RWPE2 (cell line): ENCODE results near the gene KATNB1.

Experiments used
- ATAC-seq: fragments of 200-7000 bp; cut with Tn5 transposase; 3 replicates; pipeline ENCODE4 v1.9.1; 2021; ENCODE audit warnings: low read depth
- DNase-seq: peaks from one replicate; pipeline ENCODE4 v3.0.0-alpha.2; 2020; ENCODE audit warnings: low spot score
- H3K27ac ChIP-seq: fragments of 450-650 bp; 2 replicates; pipeline ENCODE4 v1.5.1; 2017; ENCODE audit warnings: mild to moderate bottlenecking; ENCODE audit not compliant: poor library complexity, severe bottlenecking
- H3K27me3 ChIP-seq: fragments of 250-450 bp; sonication (Bioruptor Pico); 2 replicates; pipeline ENCODE4 v1.5.1; 2021; ENCODE audit warnings: mild to moderate bottlenecking, moderate library complexity; ENCODE audit not compliant: insufficient read depth, poor library complexity, severe bottlenecking
- H3K36me3 ChIP-seq: fragments of 250-450 bp; sonication (Bioruptor Pico); 2 replicates; pipeline ENCODE4 v1.5.1; 2020; ENCODE audit warnings: low read depth, mild to moderate bottlenecking, moderate library complexity
- H3K4me1 ChIP-seq: fragments of 250-450 bp; sonication (Bioruptor Pico); 2 replicates; pipeline ENCODE4 v1.5.1; 2021; ENCODE audit warnings: mild to moderate bottlenecking, moderate library complexity; ENCODE audit not compliant: insufficient read depth, poor library complexity, severe bottlenecking
- H3K4me3 ChIP-seq: fragments of 250-450 bp; sonication (Bioruptor Pico); 2 replicates; pipeline ENCODE4 v1.5.1; 2021; ENCODE audit warnings: mild to moderate bottlenecking, moderate library complexity; ENCODE audit not compliant: severe bottlenecking
- H3K9me3 ChIP-seq: fragments of 250-450 bp; sonication (Bioruptor Pico); 2 replicates; pipeline ENCODE4 v1.5.1; 2021; ENCODE audit warnings: mild to moderate bottlenecking, moderate library complexity; ENCODE audit not compliant: severe bottlenecking
- CTCF ChIP-seq: fragments of 450-650 bp; IDR thresholded peaks from one replicate; pipeline ENCODE4 v1.5.1; 2017; ENCODE audit warnings: mild to moderate bottlenecking, moderate library complexity; ENCODE audit not compliant: poor library complexity, severe bottlenecking

The KATNB1 gene

GRCh38 chr16:57762365-57763040, 26.9 kb downstream of the KATNB1 start:
- Histone ChIP-seq H3K36me3 (peaks cover 63% of the 10 kb centered on the region), H3K4me1 (peaks cover 7% of the 10 kb centered on the region), H3K4me3 (no peak overlapping the region), H3K9me3 (no peaks in the 10 kb centered on the region), H3K27me3 (no peaks in the 10 kb centered on the region), H3K27ac (no peak overlapping the region)
- TF ChIP-seq CTCF = no peak
- ATAC-seq = no peak
- DNase-seq = no peak

GRCh38 chr16:57763285-57764005, 27.9 kb downstream of the KATNB1 start:
- peaks cover 62% of the 10 kb centered on the region for H3K36me3 ChIP-seq
- no peak overlapping the region for H3K4me3 ChIP-seq
- peaks cover 7% of the 10 kb centered on the region for H3K4me1 ChIP-seq
- peak overlapping the region; percentile 75 for H3K27ac ChIP-seq
- DNase-seq (no peak), ATAC-seq (no peak)
- H3K9me3 ChIP-seq = no peaks in the 10 kb centered on the region
- TF ChIP-seq CTCF = no peak
- no peaks in the 10 kb centered on the region for H3K27me3 ChIP-seq

- peak overlapping the region; percentile 75 for H3K27ac ChIP-seq
- DNase-seq = no peak
- no peak for TF ChIP-seq CTCF
- ATAC-seq = no peak
- H3K4me1 ChIP-seq = peaks cover 7% of the 10 kb centered on the region
- H3K4me3 ChIP-seq = no peak overlapping the region
- H3K9me3 ChIP-seq = no peaks in the 10 kb centered on the region
- no peaks in the 10 kb centered on the region for H3K27me3 ChIP-seq
- H3K36me3 ChIP-seq = peaks cover 64% of the 10 kb centered on the region
These were observed 28.4 kb downstream of the KATNB1 start for GRCh38 chr16:57764006-57764340.

- TF ChIP-seq CTCF = no peak
- DNase-seq (peak; percentile 94), ATAC-seq (peak; percentile 76)
- Histone ChIP-seq H3K27ac (peak overlapping the region; percentile 75), H3K9me3 (no peaks in the 10 kb centered on the region), H3K36me3 (peaks cover 65% of the 10 kb centered on the region), H3K27me3 (no peaks in the 10 kb centered on the region), H3K4me1 (peaks cover 7% of the 10 kb centered on the region), H3K4me3 (no peak overlapping the region)
These were observed 29.0 kb downstream of the KATNB1 start for GRCh38 chr16:57764341-57765159.
